ENCODE results near the gene PRELID1. TPM values are rescaled to one million over a fixed set of nuclear protein-coding genes. Genes with fewer than 3 reads are reported as not detected.

PRELID1 gene
- total and polyA plus RNA-seq, 2 donors (not counting 3 experiments of a cell fraction or from before 2014, with no cell fraction given), result 201 to 293 TPM

GRCh38 chr5:177351392-177352329, 48.1 kb downstream of the PRELID1 start, which contains the start of gene LMAN2:
Gene LMAN2 (minus strand): TSS chr5:177351668. CDS start chr5:177351647, 21 bp downstream.
- Histone ChIP-seq H2AFZ (ENCODE audit: low read depth, low read length) (peak within 1 kb of the TSS; percentile 91), H3K4me1 (ENCODE audit: control insufficient read depth, extremely low read depth, insufficient read depth, low read length) (peaks cover 21% of the 10 kb centered on the region), H3K4me3 (replicated peaks in 1 of 3; ENCODE audit: insufficient read depth in 1 of 3, low read depth in 1 of 3, low read length in 3 of 3) (peak within 1 kb of the TSS; percentile 29 to 95 (median 61)), H3K9me3 (replicated peaks; ENCODE audit: control insufficient read depth, insufficient read depth, low read length) (no peaks in the 10 kb centered on the region), H3K27ac (ENCODE audit: insufficient read depth, low read depth, low read length) (peak within 1 kb of the TSS; percentile 77), H3K9me1 (replicated peaks; ENCODE audit: control insufficient read depth, extremely low read depth, insufficient read depth, low read length) (no peaks in the 10 kb centered on the region), H3K79me2 (ENCODE audit: control insufficient read depth, insufficient read depth, low read length) (peaks cover 40% of the 10 kb centered on the region), H4K20me1 (replicated peaks; ENCODE audit: control insufficient read depth, extremely low read depth, insufficient read depth, low read length) (no peaks in the 10 kb centered on the region), H3K9ac (replicated peaks; ENCODE audit: extremely low read depth, insufficient read depth, low read length) (peak within 1 kb of the TSS; percentile 89), H3K4me2 (ENCODE audit: insufficient read depth, low read length) (peak within 1 kb of the TSS; percentile 85), H3K36me3 (ENCODE audit: control insufficient read depth in 2 of 2, extremely low read depth in 1 of 2, insufficient read depth in 2 of 2, low read length in 2 of 2) (peaks cover 2% of the 10 kb centered on the region in 2 experiments), H3K27me3 (ENCODE audit: control insufficient read depth in 2 of 2, insufficient read depth in 2 of 2, low read length in 2 of 2) (no peaks in the 10 kb centered on the region)
- FAIRE-seq (peak; percentile 99), DNase-seq (ENCODE audit: low read depth, low spot score) (peak; percentile 97)
- dilution Hi-C loops (cut with MboI; ENCODE audit: extremely low pct_ligation_motif_present, low sequenced_read_pairs), result no loop called here
- CTCF ChIA-PET, result interaction anchor here (0.8 to 3.3 kb wide), 10 partner anchors 10 to 240 kb away, joined by 3 to 16 read pairs (median 6); no protein-coding TSS in a partner anchor
- TF ChIP-seq JUN (IDR thresholded peaks at IDR 0.05; ENCODE audit: borderline replicate concordance, insufficient read depth, insufficient read length, low read depth) (no peak), FOS (IDR thresholded peaks at IDR 0.05; ENCODE audit: borderline replicate concordance, insufficient read depth, low read length) (no peak), MAX (IDR thresholded peaks at IDR 0.05; ENCODE audit: insufficient read depth, insufficient read length) (peak; percentile 20), EZH2 (IDR thresholded peaks at IDR 0.05; ENCODE audit: borderline replicate concordance, low read depth, low read length, severe bottlenecking) (no peak), CTCF (IDR thresholded peaks at IDR 0.05; ENCODE audit: extremely low read depth in 1 of 2, insufficient read depth in 1 of 2, low read depth in 1 of 2, low read length in 2 of 2) (no peak), POLR2A (IDR thresholded peaks at IDR 0.05; ENCODE audit: low read depth, low read length) (peak; percentile 77), POLR2AphosphoS5 (IDR thresholded peaks at IDR 0.05; ENCODE audit: insufficient read depth, low read depth, low read length) (peak; percentile 76), GATA2 (IDR thresholded peaks at IDR 0.05; ENCODE audit: insufficient read depth, insufficient read length, low read depth, low read length) (no peak)
- POLR2A ChIA-PET, result interaction anchor here (0.8 to 2.1 kb wide), 3 partner anchors 10 to 41 kb away, joined by 3 to 6 read pairs (median 4); no protein-coding TSS in a partner anchor
- intact Hi-C loops (cut with micrococcal nuclease), result loop anchor here (1.0 to 2.0 kb wide), 4 partner anchors 19 to 39 kb away; no protein-coding TSS in a partner anchor
- BruUV-seq (replicated peaks), result no TSS peak
